IgD-negative memory B cell (primary cell): ENCODE data around the gene MIPOL1. TPM values are rescaled to one million over a fixed set of nuclear protein-coding genes. Genes with fewer than 3 reads are reported as not detected.
"Not testable (repeated sequence)": the region's sequence is repeated elsewhere in the genome, so short reads cannot be mapped to it uniquely, and the experiment has no call there.

ENCODE experiments used
- H3K27ac Mint-ChIP-seq, 3 donors: one replicate each; pipeline ENCODE4 v1.8.0; 2020 to 2022; ENCODE audit warnings: mild to moderate bottlenecking in 3 of 3, mixed read lengths in 3 of 3, moderate library complexity in 1 of 3
- H3K27me3 Mint-ChIP-seq: one replicate; pipeline ENCODE4 v1.8.0; 2021; ENCODE audit warnings: mixed read lengths
- H3K36me3 Mint-ChIP-seq: one replicate; pipeline ENCODE4 v1.8.0; 2020; ENCODE audit warnings: mild to moderate bottlenecking, mixed read lengths
- H3K4me1 Mint-ChIP-seq, 3 donors: one replicate each; pipeline ENCODE4 v1.8.0; 2020 to 2022; ENCODE audit warnings: mixed read lengths in 3 of 3, mild to moderate bottlenecking in 1 of 3
- H3K4me3 Mint-ChIP-seq, 4 donors: one replicate each; pipeline ENCODE4 v1.8.0; 2020 to 2022; ENCODE audit warnings: mild to moderate bottlenecking in 4 of 4, mixed read lengths in 4 of 4, moderate library complexity in 3 of 4
- H3K9me3 Mint-ChIP-seq, 3 donors: one replicate each; pipeline ENCODE4 v1.8.0; 2020 to 2021; ENCODE audit warnings: mixed read lengths in 3 of 3, mild to moderate bottlenecking in 1 of 3
- polyA plus RNA-seq: library from polyadenylated mRNA; unstranded; fragments of 300-500 nt; fragmentation: Illumina TruSeq; gene quantifications from one replicate; pipeline ENCODE4 v1.2.3, GENCODE V29; 2021

Gene MIPOL1
- polyA plus RNA-seq, 1 donor from 2014 or later, result not detected

- H3K4me3 Mint-ChIP-seq, result no peak overlapping the region
These were observed 245.7 kb downstream of the MIPOL1 start for GRCh38 chr14:37443461-37443860.

GRCh38 chr14:37447883-37448391, 250.2 kb downstream of the MIPOL1 start:
- H3K9me3 Mint-ChIP-seq, result peaks cover 2 to 9% (median 8%) of the 10 kb centered on the region in 3 donors
- no peaks in the 10 kb centered on the region for H3K4me1 Mint-ChIP-seq
- no peaks in the 10 kb centered on the region for H3K27me3 Mint-ChIP-seq
- H3K4me3 Mint-ChIP-seq, result no peak overlapping the region
- H3K36me3 Mint-ChIP-seq, result no peaks in the 10 kb centered on the region
- H3K27ac Mint-ChIP-seq, result no peak overlapping the region

More at GRCh38 chr14:37443461-37443860, 245.7 kb downstream of the MIPOL1 start:
- Mint-ChIP-seq H3K36me3 (no peaks in the 10 kb centered on the region), H3K4me1 (no peaks in the 10 kb centered on the region), H3K27ac (no peak overlapping the region), H3K27me3 (no peaks in the 10 kb centered on the region), H3K9me3 (peaks cover 0 to 10% (median 2%) of the 10 kb centered on the region in 3 donors)

- no peak overlapping the region for H3K4me3 Mint-ChIP-seq
- H3K36me3 Mint-ChIP-seq, result no peaks in the 10 kb centered on the region
- H3K27me3 Mint-ChIP-seq, result no peaks in the 10 kb centered on the region
- H3K9me3 Mint-ChIP-seq, result peaks cover 2 to 9% (median 8%) of the 10 kb centered on the region in 3 donors
- H3K4me1 Mint-ChIP-seq, result no peaks in the 10 kb centered on the region
- H3K27ac Mint-ChIP-seq, result no peak overlapping the region
These were observed 254.6 kb downstream of the MIPOL1 start for GRCh38 chr14:37452323-37452722.

GRCh38 chr14:37453985-37454384, 256.2 kb downstream of the MIPOL1 start:
- Mint-ChIP-seq H3K36me3 (no peaks in the 10 kb centered on the region), H3K4me3 (no peak overlapping the region), H3K4me1 (no peaks in the 10 kb centered on the region), H3K9me3 (peaks cover 2 to 7% (median 2%) of the 10 kb centered on the region in 3 donors), H3K27ac (no peak overlapping the region), H3K27me3 (no peaks in the 10 kb centered on the region)

- Mint-ChIP-seq H3K27ac (no peak overlapping the region), H3K4me3 (no peak overlapping the region), H3K36me3 (peaks cover 1% of the 10 kb centered on the region)
These were observed 259.6 kb downstream of the MIPOL1 start for GRCh38 chr14:37457334-37457733.

GRCh38 chr14:37462426-37462825, 264.7 kb downstream of the MIPOL1 start:
- peaks cover 6 to 18% (median 6%) of the 10 kb centered on the region in 3 donors for H3K9me3 Mint-ChIP-seq
- not testable (repeated sequence) for H3K27me3 Mint-ChIP-seq, H3K4me3 Mint-ChIP-seq, H3K4me1 Mint-ChIP-seq, H3K36me3 Mint-ChIP-seq, H3K27ac Mint-ChIP-seq

More at GRCh38 chr14:37457334-37457733, 259.6 kb downstream of the MIPOL1 start:
- H3K4me1 Mint-ChIP-seq, result no peaks in the 10 kb centered on the region
- peaks cover 3 to 11% (median 4%) of the 10 kb centered on the region in 3 donors for H3K9me3 Mint-ChIP-seq
- H3K27me3 Mint-ChIP-seq, result no peaks in the 10 kb centered on the region

GRCh38 chr14:37464192-37464858, 266.6 kb downstream of the MIPOL1 start:
- H3K4me1 Mint-ChIP-seq, result no peaks in the 10 kb centered on the region

GRCh38 chr14:37466003-37466622, 268.4 kb downstream of the MIPOL1 start:
- Mint-ChIP-seq H3K27ac (no peak overlapping the region), H3K4me3 (no peak overlapping the region), H3K4me1 (no peaks in the 10 kb centered on the region), H3K36me3 (no peaks in the 10 kb centered on the region), H3K9me3 (peaks cover 7 to 19% (median 8%) of the 10 kb centered on the region in 3 donors), H3K27me3 (no peaks in the 10 kb centered on the region)

More at GRCh38 chr14:37464192-37464858, 266.6 kb downstream of the MIPOL1 start:
- Mint-ChIP-seq H3K4me3 (no peak overlapping the region), H3K27me3 (no peaks in the 10 kb centered on the region), H3K36me3 (peaks cover 1% of the 10 kb centered on the region), H3K9me3 (peaks cover 8 to 20% (median 10%) of the 10 kb centered on the region in 3 donors), H3K27ac (peak overlapping the region in 1 of 3 donors; percentile 38)

GRCh38 chr14:37466623-37467088, 268.9 kb downstream of the MIPOL1 start:
- Mint-ChIP-seq H3K36me3 (no peaks in the 10 kb centered on the region), H3K27ac (no peak overlapping the region), H3K9me3 (peaks cover 6 to 22% (median 10%) of the 10 kb centered on the region in 3 donors), H3K4me1 (no peaks in the 10 kb centered on the region), H3K4me3 (no peak overlapping the region), H3K27me3 (no peaks in the 10 kb centered on the region)

GRCh38 chr14:37469650-37470049, 271.9 kb downstream of the MIPOL1 start:
- no peaks in the 10 kb centered on the region for H3K4me1 Mint-ChIP-seq
- no peaks in the 10 kb centered on the region for H3K36me3 Mint-ChIP-seq
- H3K9me3 Mint-ChIP-seq, result peaks cover 6 to 24% (median 8%) of the 10 kb centered on the region in 3 donors

GRCh38 chr14:37470251-37470650, 272.5 kb downstream of the MIPOL1 start:
- Mint-ChIP-seq H3K4me1 (no peaks in the 10 kb centered on the region), H3K27me3 (no peaks in the 10 kb centered on the region), H3K36me3 (no peaks in the 10 kb centered on the region), H3K9me3 (peaks cover 4 to 25% (median 8%) of the 10 kb centered on the region in 3 donors), H3K27ac (no peak overlapping the region), H3K4me3 (no peak overlapping the region)

More at GRCh38 chr14:37469650-37470049, 271.9 kb downstream of the MIPOL1 start:
- Mint-ChIP-seq H3K4me3 (no peak overlapping the region), H3K27me3 (no peaks in the 10 kb centered on the region), H3K27ac (no peak overlapping the region)

- Mint-ChIP-seq H3K9me3 (peaks cover 6 to 36% (median 8%) of the 10 kb centered on the region in 3 donors), H3K4me3 (no peak overlapping the region), H3K36me3 (no peaks in the 10 kb centered on the region), H3K27ac (no peak overlapping the region), H3K4me1 (no peaks in the 10 kb centered on the region), H3K27me3 (no peaks in the 10 kb centered on the region)
These were observed 275.2 kb downstream of the MIPOL1 start for GRCh38 chr14:37472906-37473305.

- Mint-ChIP-seq H3K4me1 (no peaks in the 10 kb centered on the region), H3K4me3 (no peak overlapping the region), H3K27me3 (no peaks in the 10 kb centered on the region), H3K36me3 (no peaks in the 10 kb centered on the region), H3K9me3 (peaks cover 3 to 30% (median 5%) of the 10 kb centered on the region in 3 donors), H3K27ac (no peak overlapping the region)
These were observed 276.5 kb downstream of the MIPOL1 start for GRCh38 chr14:37474191-37474590.

- H3K27ac Mint-ChIP-seq, result no peak overlapping the region
- H3K4me3 Mint-ChIP-seq, result no peak overlapping the region
- no peaks in the 10 kb centered on the region for H3K4me1 Mint-ChIP-seq
- H3K9me3 Mint-ChIP-seq, result peaks cover under 1 to 16% (median 7%) of the 10 kb centered on the region in 3 donors
- H3K36me3 Mint-ChIP-seq, result no peaks in the 10 kb centered on the region
- no peaks in the 10 kb centered on the region for H3K27me3 Mint-ChIP-seq
These were observed 282.9 kb downstream of the MIPOL1 start for GRCh38 chr14:37480446-37481290.

- H3K36me3 Mint-ChIP-seq, result no peaks in the 10 kb centered on the region
- no peaks in the 10 kb centered on the region for H3K4me1 Mint-ChIP-seq
- no peak overlapping the region for H3K4me3 Mint-ChIP-seq
- no peaks in the 10 kb centered on the region for H3K27me3 Mint-ChIP-seq
- H3K9me3 Mint-ChIP-seq, result peaks cover 0 to 15% (median 8%) of the 10 kb centered on the region in 3 donors
- no peak overlapping the region for H3K27ac Mint-ChIP-seq
These were observed 284.7 kb downstream of the MIPOL1 start for GRCh38 chr14:37482428-37482827.
